HepG2 (cell line): ENCODE results near the gene RHOG. TPM values are rescaled to one million over a fixed set of nuclear protein-coding genes. Genes with fewer than 3 reads are reported as not detected.

Experiments
- ATAC-seq: fragments of 200-7000 bp; cut with Tn5 transposase; 3 replicates; pipeline ENCODE4 v1.9.1; 2020; ENCODE audit warnings: mild to moderate bottlenecking, moderate library complexity
- BruUV-seq: library from RNA; stranded (reverse); fragments of 400-500 nt; replicated peaks from 2 replicates; lab custom pipeline; 2021; lab: Mats Ljungman, UMichigan
- CTCF ChIA-PET: fragments of 300-600 bp; formaldehyde crosslinking; extraction: SDS; loops from one replicate; lab custom pipeline; 2021; ENCODE audit warnings: low total read pairs, inconsistent platforms, low intra/inter-chr PET ratio; lab: Yijun Ruan, JAX
- POLR2A ChIA-PET: fragments of 350-600 bp; sonication (Branson Sonifier 250); formaldehyde crosslinking; loops from one replicate; lab custom pipeline; 2020; ENCODE audit warnings: antibody characterized with exemption, inconsistent platforms; lab: Yijun Ruan, JAX
- DNase-seq: peaks from one replicate; pipeline ENCODE4 v3.0.0-alpha.2; 2015; ENCODE audit warnings: low spot score
- FAIRE-seq: peaks from 3 replicates; lab custom pipeline; 2011; peaks lifted over from hg19 to GRCh38; lab: Jason Lieb, UNC
- H2AFZ ChIP-seq: one replicate; pipeline ENCODE4 v1.6.1; 2011; ENCODE audit warnings: low read length, inconsistent platforms
- H3K27ac ChIP-seq: fragments of 300-600 bp; 3 replicates; pipeline ENCODE4 v1.8.0; 2011; ENCODE audit warnings: mixed run types, mild to moderate bottlenecking, mixed read lengths, low read length, inconsistent platforms; ENCODE audit not compliant: insufficient read depth; ENCODE audit errors: extremely low read length
- H3K27me3 ChIP-seq, 2 experiments: fragments of 200-600 bp in 1 of 2; 2 replicates in 1 of 2; 3 replicates in 1 of 2; pipeline versions ENCODE4 v1.6.0 to v1.8.0; 2011; ENCODE audit warnings: low read length in 2 of 2, mild to moderate bottlenecking in 2 of 2, moderate library complexity in 2 of 2, inconsistent platforms in 1 of 2; ENCODE audit not compliant: insufficient read depth in 2 of 2, control insufficient read depth in 1 of 2
- H3K36me3 ChIP-seq, 2 experiments: fragments of 200-600 bp in 1 of 2; replicated peaks in 1 of 2; 2 replicates in 1 of 2; 3 replicates in 1 of 2; pipeline versions ENCODE4 v1.5.1 to v1.8.0; 2011; ENCODE audit warnings: low read length in 2 of 2, inconsistent platforms in 1 of 2; ENCODE audit not compliant: insufficient read depth in 2 of 2, control insufficient read depth in 1 of 2
- H3K4me1 ChIP-seq: 2 replicates; pipeline ENCODE4 v1.5.1; 2012; ENCODE audit warnings: low read length, inconsistent platforms; ENCODE audit not compliant: insufficient read depth
- H3K4me2 ChIP-seq: 2 replicates; pipeline ENCODE4 v1.6.0; 2011; ENCODE audit warnings: low read depth, low read length, inconsistent platforms
- H3K4me3 ChIP-seq, 3 experiments: fragments of 200-600 bp in 1 of 3; sonication (generic), shearing (Covaris generic) in 1 of 3; replicated peaks in 1 of 3; 2 replicates each; pipeline ENCODE4 v1.5.1; 2011 to 2016; ENCODE audit warnings: low read length in 3 of 3, inconsistent platforms in 2 of 3, low read depth in 2 of 3, mild to moderate bottlenecking in 2 of 3, control low read depth in 1 of 3, mixed read lengths in 1 of 3; ENCODE audit not compliant: insufficient read depth in 1 of 3
- H3K79me2 ChIP-seq: one replicate; pipeline ENCODE4 v1.6.1; 2011; ENCODE audit warnings: low read length, inconsistent platforms; ENCODE audit not compliant: insufficient read depth
- H3K9ac ChIP-seq: 2 replicates; pipeline ENCODE4 v1.6.0; 2011; ENCODE audit warnings: mild to moderate bottlenecking, low read depth, low read length, inconsistent platforms; ENCODE audit not compliant: insufficient read depth
- H3K9me3 ChIP-seq: 2 replicates; pipeline ENCODE4 v1.5.1; 2012; ENCODE audit warnings: mild to moderate bottlenecking, low read length
- H4K20me1 ChIP-seq: 2 replicates; pipeline ENCODE4 v1.6.0; 2011; ENCODE audit warnings: inconsistent platforms, mild to moderate bottlenecking, low read length, moderate library complexity; ENCODE audit not compliant: insufficient read depth
- CEBPG ChIP-seq: IDR thresholded peaks from 2 replicates; pipeline ENCODE4 v1.6.1; 2016
- EHMT2 ChIP-seq: fragments of 200-600 bp; sonication (generic); IDR thresholded peaks from 2 replicates; pipeline ENCODE4 v1.7.0; 2017; ENCODE audit warnings: antibody characterized with exemption, low read depth, low read length, borderline replicate concordance
- ESRRA ChIP-seq: sonication (generic); formaldehyde crosslinking; IDR thresholded peaks from 2 replicates; pipeline ENCODE4 v1.5.1; 2020; ENCODE audit warnings: mild to moderate bottlenecking, low read depth, missing genetic modification reagents
- FOXP1 ChIP-seq, 2 experiments: fragments of 450-650 bp in 1 of 2; IDR thresholded peaks; 2 replicates each; pipeline ENCODE4 v1.6.1; 2017 to 2018; ENCODE audit warnings: antibody characterized with exemption in 1 of 2
- GZF1 ChIP-seq: sonication (generic); formaldehyde crosslinking; IDR thresholded peaks from 2 replicates; pipeline ENCODE4 v1.5.1; 2020; ENCODE audit warnings: mild to moderate bottlenecking, missing genetic modification reagents
- KLF9 ChIP-seq: IDR thresholded peaks from 2 replicates; pipeline ENCODE4 v1.6.1; 2016; ENCODE audit warnings: low read depth
- MYNN ChIP-seq: sonication (generic); formaldehyde crosslinking; IDR thresholded peaks from 2 replicates; pipeline ENCODE4 v1.4.0; 2020; ENCODE audit warnings: mild to moderate bottlenecking, low read depth, missing genetic modification reagents
- NFIB ChIP-seq: sonication (generic); formaldehyde crosslinking; IDR thresholded peaks from 2 replicates; pipeline ENCODE4 v1.9.0; 2021; ENCODE audit warnings: missing genetic modification reagents, mild to moderate bottlenecking, borderline replicate concordance
- NFYC ChIP-seq: IDR thresholded peaks from 2 replicates; pipeline ENCODE4 v1.6.1; 2016; ENCODE audit warnings: missing genetic modification reagents, missing compliant biosample characterization
- RAD21 ChIP-seq: fragments of 450-650 bp; formaldehyde crosslinking; IDR thresholded peaks from 2 replicates; pipeline ENCODE4 v1.5.0; 2020; ENCODE audit warnings: mild to moderate bottlenecking
- TEAD2 ChIP-seq: sonication (generic); formaldehyde crosslinking; IDR thresholded peaks from 2 replicates; pipeline ENCODE4 v1.9.0; 2021; ENCODE audit warnings: missing genetic modification reagents
- THRA ChIP-seq: sonication (generic); formaldehyde crosslinking; IDR thresholded peaks from 2 replicates; pipeline ENCODE4 v1.4.0; 2020; ENCODE audit warnings: missing genetic modification reagents, borderline replicate concordance
- TOPORS ChIP-seq: sonication (generic); formaldehyde crosslinking; IDR thresholded peaks from 2 replicates; pipeline ENCODE4 v1.8.0; 2023; ENCODE audit warnings: mild to moderate bottlenecking, missing genetic modification reagents
- YEATS2 ChIP-seq: sonication (generic); formaldehyde crosslinking; IDR thresholded peaks from 2 replicates; pipeline ENCODE4 v1.4.0; 2020; ENCODE audit warnings: missing genetic modification reagents, borderline replicate concordance
- ZEB1 ChIP-seq: IDR thresholded peaks from 2 replicates; pipeline ENCODE4 v1.6.1; 2012; ENCODE audit warnings: mild to moderate bottlenecking, low read depth, inconsistent platforms; ENCODE audit not compliant: insufficient replicate concordance
- ZNF24 ChIP-seq: fragments of 450-650 bp; IDR thresholded peaks from 2 replicates; pipeline ENCODE4 v1.6.1; 2017; ENCODE audit warnings: antibody characterized with exemption, mild to moderate bottlenecking
- ZNF552 ChIP-seq: sonication (generic); formaldehyde crosslinking; IDR thresholded peaks from 2 replicates; pipeline ENCODE4 v1.9.0; 2022; ENCODE audit warnings: missing genetic modification reagents, mild to moderate bottlenecking, borderline replicate concordance
- ZNF614 ChIP-seq: IDR thresholded peaks from 2 replicates; pipeline ENCODE4 v1.6.1; 2018; ENCODE audit warnings: missing biosample characterization, missing genetic modification reagents, inconsistent platforms, borderline replicate concordance
- ZNF788 ChIP-seq: sonication (generic); formaldehyde crosslinking; IDR thresholded peaks from 2 replicates; pipeline ENCODE4 v1.5.0; 2020; ENCODE audit warnings: mild to moderate bottlenecking, missing genetic modification reagents, borderline replicate concordance
- ZSCAN30 ChIP-seq: sonication (generic); formaldehyde crosslinking; IDR thresholded peaks from 2 replicates; pipeline ENCODE4 v1.5.0; 2020; ENCODE audit warnings: mild to moderate bottlenecking, missing genetic modification reagents
- WGBS: methylation state at CpG from one replicate; pipeline ENCODE4 v1.1.6; 2017; ENCODE audit warnings: low lambda C conversion rate; 5-methylcytosine and 5-hydroxymethylcytosine counted together
- in situ Hi-C: cut with HindIII; loops from 2 replicates; pipeline ENCODE4 v1.10.0; 2017; ENCODE audit warnings: low pct_unique_long_range_greater_than_20kb; ENCODE audit not compliant: extremely low pct_ligation_motif_present
- intact Hi-C: fragments of 100-400 bp; cut with micrococcal nuclease; formaldehyde crosslinking; loops from one replicate; pipeline ENCODE4 v1.10.0; 2022; ENCODE audit not compliant: unreplicated experiment
- polyA plus RNA-seq, 8 experiments: library from polyadenylated mRNA; depleted of rRNA in 3 of 8; stranded (reverse) in 7 of 8; unstranded in 1 of 8; fragments of >200 nt; fragmentation: Illumina TruSeq in 4 of 8; extraction: Trizol in 4 of 8; gene quantifications; 2 replicates each; pipeline versions ENCODE4 v1.2.1 to v1.2.3, GENCODE V29; 2011 to 2016; ENCODE audit warnings: low read depth in 4 of 8, missing spikeins in 1 of 8, mixed read lengths in 1 of 8; ENCODE audit not compliant: insufficient read depth in 1 of 8
- total RNA-seq, 5 experiments: library from RNA; depleted of rRNA; stranded (reverse); fragments of >200 nt; fragmentation: Illumina TruSeq; extraction: Trizol; gene quantifications; 2 replicates each; pipeline ENCODE4 v1.2.3, GENCODE V29; 2016; ENCODE audit warnings: low read depth in 1 of 5
- TF ChIP-seq, protein P1 (sequence below): IDR thresholded peaks from 2 replicates; pipeline ENCODE4 v1.6.1; 2018; ENCODE audit warnings: missing genetic modification reagents, mild to moderate bottlenecking, missing compliant biosample characterization

The RHOG gene
- total and polyA plus RNA-seq, 2 of the 13 experiments (the other 11 are each of a cell fraction or from before 2014, with no cell fraction given): 7.7 to 23.4 TPM

DNA sequence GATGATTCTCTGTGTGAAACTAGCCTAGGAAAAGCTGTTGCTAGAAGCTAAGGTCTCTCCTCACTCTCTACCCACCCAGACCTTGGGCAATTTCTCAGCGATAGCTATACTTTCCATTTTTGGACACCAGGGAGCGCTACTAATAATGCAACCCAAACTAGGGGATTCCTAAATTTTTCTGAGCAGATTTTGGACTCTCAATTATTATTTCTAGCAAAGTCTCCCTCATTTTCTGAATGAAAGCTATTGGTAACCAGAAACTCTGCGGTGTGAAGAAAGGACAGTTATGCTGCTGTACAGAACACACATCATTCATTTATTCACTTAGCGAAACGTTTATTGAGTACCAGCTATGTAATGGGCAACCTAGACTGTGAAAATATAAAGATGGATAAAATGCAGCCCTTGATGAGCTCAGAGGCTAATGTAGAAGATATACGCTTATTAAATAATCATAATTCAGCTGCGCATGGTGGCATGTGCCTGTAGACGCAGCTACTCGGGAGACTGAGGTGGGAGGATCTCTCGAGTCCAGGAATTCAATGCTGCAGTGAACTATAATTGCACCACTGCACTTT is 8.6 kb upstream of the RHOG start (continued):
- TF ChIP-seq RAD21 (CRISPR knock-in tag): peak; percentile 63; the same call in 1 of the 2 replicates
- TF ChIP-seq CEBPG: 0 out of 2 replicates have a peak, but pooled peaks have one; percentile 20
- TF ChIP-seq ZNF24: peak; percentile 74; the same call in 1 of the 2 replicates

- in situ Hi-C loops: loop anchor here (5.0 kb wide), 1 partner anchor 227 kb away; no protein-coding TSS in a partner anchor
- ChIA-PET POLR2A (no interaction called here), CTCF (no interaction called here)
- H3K9ac ChIP-seq: no peak overlapping the region
- FAIRE-seq (no peak), ATAC-seq (no peak), DNase-seq (no peak)
- no peak overlapping the region; the same call in 1 of the 2 replicates for H3K4me2 ChIP-seq
- WGBS: 58% methylated on average over 3 of the region's 3 CpGs
- H4K20me1 ChIP-seq: no peaks in the 10 kb centered on the region
- no peaks in the 10 kb centered on the region for H3K9me3 ChIP-seq
- no peaks in the 10 kb centered on the region for H3K27me3 ChIP-seq
- no peak overlapping the region for H3K4me3 ChIP-seq
- intact Hi-C loops: no loop called here
- no peak overlapping the region for H3K27ac ChIP-seq
- no TSS peak for BruUV-seq
- H3K4me1 ChIP-seq: peaks cover 36% of the 10 kb centered on the region
- no peak overlapping the region for H2AFZ ChIP-seq
- no peaks in the 10 kb centered on the region for H3K79me2 ChIP-seq
- H3K36me3 ChIP-seq: no peaks in the 10 kb centered on the region
- TF ChIP-seq FOXP1 (IDR thresholded peaks at IDR 0.05) (no peak), FOXP1 (CRISPR knock-in tag; IDR thresholded peaks at IDR 0.05) (no peak), THRA (CRISPR knock-in tag) (no peak), ZSCAN30 (CRISPR knock-in tag) (no peak), YEATS2 (no peak), ZNF552 (no peak), ZNF614 (no peak), TOPORS (CRISPR knock-in tag) (no peak), ESRRA (CRISPR knock-in tag) (no peak), TEAD2 (CRISPR knock-in tag) (no peak), EHMT2 (no peak), NFIB (CRISPR knock-in tag) (no peak), KLF9 (CRISPR knock-in tag) (no peak), ZEB1 (no peak), MYNN (CRISPR knock-in tag) (no peak), GZF1 (no peak), NFYC (no peak), ZNF788 (CRISPR knock-in tag) (no peak)
- TF ChIP-seq, protein P1, sequence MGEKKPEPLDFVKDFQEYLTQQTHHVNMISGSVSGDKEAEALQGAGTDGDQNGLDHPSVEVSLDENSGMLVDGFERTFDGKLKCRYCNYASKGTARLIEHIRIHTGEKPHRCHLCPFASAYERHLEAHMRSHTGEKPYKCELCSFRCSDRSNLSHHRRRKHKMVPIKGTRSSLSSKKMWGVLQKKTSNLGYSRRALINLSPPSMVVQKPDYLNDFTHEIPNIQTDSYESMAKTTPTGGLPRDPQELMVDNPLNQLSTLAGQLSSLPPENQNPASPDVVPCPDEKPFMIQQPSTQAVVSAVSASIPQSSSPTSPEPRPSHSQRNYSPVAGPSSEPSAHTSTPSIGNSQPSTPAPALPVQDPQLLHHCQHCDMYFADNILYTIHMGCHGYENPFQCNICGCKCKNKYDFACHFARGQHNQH: no peak
These were observed 4.9 kb upstream of the RHOG start for GRCh38 chr11:3845670-3846069.
